HG03342 (cell line): Measurements from ENCODE around the gene FOXK1.
"Not testable (repeated sequence)": the region's sequence is repeated elsewhere in the genome, so short reads cannot be mapped to it uniquely, and the experiment has no call there.

ENCODE experiments used
- ATAC-seq: cut with Tn5 transposase; IDR thresholded peaks from one replicate; pipeline ENCODE4 v1.9.1; 2021; ENCODE audit warnings: mild to moderate bottlenecking, moderate library complexity; ENCODE audit not compliant: unreplicated experiment

FOXK1 gene

DNA sequence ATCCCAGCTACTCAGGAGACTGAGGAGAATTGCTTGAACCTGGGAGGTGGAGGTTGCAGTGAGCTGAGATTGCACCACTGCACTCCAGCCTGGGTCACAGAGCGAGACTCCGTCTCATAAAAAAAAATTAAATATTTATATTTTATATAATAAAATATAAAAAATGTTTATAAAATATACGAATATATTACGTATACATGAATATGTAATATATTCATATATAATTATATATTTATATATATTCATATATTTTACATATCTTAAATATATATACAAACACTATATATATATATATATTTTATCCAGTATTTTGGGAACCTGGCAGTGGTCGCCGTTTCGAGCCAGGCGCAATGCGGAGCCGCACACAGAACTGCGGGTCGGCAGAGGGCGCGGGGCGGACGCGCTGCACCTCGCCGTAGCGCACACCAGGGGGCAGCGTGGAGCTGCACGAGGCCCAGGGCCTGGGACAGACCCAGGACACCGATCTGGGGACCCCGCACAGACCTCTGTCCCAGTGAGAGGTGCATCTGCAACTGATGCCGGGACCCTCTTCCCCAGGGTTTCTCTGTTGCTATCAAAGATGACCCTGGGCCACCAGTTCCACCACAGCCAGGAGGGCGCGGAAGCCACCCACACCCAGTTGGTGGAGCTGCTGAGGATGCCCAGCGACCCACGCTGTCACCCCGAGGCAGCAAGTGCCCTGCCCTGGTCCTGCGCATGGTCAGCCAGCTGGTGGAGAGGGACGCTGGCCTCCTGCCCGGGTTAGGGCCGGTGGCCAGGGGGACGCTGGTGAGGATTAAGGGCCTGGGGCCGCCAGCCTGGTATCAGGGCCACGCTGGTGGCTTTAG lies 116.0 kb downstream of the FOXK1 start:
- peak; percentile 82 for ATAC-seq

DNA sequence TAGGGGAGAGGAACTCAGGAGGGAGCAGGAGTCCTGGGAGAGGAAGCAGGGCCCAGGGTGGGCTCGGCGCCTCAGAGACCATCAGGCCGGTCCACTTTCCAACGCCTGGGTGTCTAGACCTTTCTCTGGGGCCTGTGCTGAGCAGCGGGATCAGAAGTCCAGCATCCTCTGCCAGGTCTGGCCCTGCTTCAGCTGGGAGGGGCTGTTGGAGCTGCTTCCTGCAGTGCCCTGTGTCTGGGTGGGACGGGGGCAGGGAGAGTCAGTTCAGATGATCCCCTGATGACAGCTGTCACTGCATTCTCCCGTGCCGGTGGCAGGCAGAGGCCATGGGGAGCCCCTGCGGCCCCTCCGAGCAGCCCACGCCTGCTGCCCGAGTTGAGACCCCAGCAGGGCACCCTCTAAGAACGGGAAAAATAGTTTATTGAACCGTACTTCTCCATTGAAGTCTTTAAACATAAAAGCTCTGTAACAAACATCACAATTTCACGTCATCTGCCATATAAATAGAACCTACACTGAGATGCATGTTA lies 116.7 kb downstream of the FOXK1 start:
- no peak for ATAC-seq

DNA sequence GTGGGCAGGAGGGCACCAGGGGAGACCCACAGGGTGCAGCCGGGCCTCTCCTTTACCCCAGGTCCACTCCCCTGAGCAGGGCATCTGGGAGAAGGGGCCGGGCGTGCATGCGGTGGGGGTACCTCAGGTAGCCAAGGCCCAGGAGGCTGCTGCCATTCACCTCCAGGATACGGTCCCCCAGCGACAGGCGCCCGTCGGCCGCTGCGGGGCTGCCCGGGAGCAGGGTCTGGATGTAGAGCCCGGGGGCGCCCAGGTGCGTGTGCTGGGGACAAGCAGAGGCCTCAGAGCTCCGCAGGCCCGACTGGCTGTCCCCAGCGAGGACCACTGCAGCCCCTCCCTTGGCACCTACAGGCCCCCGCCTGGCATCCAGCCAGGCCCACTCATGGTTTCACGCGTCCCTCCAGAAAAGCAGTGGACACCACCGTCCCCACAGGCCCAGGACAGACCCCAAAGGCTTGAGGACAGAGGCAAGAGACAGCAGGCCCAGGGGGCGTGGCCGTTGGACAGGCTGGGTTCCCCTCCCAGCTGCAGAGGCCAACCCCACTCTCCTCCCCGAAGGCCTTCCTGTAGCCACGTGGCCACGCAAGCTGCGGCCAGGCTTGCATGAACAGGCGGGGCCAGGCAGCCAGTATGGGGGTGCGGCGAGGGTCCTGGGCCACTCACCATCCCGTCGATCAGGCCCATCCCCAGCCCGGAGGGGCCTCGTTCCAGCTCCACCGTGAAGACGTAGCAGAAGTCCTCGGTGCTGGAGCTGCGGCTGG lies 117.6 kb downstream of the FOXK1 start:
- no peak for ATAC-seq

DNA sequence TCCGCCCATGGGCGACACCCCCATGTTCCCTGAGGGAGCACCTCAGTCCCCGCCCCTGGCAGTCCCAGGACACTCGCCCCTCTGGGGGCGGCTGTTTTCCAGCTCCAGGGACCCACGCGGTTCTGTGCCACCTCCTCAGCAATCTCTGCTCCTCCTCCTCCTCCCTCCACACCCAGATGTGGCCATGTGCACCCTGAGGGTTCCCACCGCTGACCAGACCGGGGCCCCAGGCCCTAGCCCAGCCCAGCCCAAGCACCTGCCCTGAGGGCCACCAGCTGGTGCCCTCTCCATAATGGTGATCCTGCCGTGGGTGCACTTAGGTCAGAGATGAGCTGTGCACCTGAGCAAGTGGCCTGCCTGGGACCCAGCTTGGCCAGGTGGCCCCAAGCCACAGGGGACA lies 118.4 kb downstream of the FOXK1 start:
- ATAC-seq, result no peak

DNA sequence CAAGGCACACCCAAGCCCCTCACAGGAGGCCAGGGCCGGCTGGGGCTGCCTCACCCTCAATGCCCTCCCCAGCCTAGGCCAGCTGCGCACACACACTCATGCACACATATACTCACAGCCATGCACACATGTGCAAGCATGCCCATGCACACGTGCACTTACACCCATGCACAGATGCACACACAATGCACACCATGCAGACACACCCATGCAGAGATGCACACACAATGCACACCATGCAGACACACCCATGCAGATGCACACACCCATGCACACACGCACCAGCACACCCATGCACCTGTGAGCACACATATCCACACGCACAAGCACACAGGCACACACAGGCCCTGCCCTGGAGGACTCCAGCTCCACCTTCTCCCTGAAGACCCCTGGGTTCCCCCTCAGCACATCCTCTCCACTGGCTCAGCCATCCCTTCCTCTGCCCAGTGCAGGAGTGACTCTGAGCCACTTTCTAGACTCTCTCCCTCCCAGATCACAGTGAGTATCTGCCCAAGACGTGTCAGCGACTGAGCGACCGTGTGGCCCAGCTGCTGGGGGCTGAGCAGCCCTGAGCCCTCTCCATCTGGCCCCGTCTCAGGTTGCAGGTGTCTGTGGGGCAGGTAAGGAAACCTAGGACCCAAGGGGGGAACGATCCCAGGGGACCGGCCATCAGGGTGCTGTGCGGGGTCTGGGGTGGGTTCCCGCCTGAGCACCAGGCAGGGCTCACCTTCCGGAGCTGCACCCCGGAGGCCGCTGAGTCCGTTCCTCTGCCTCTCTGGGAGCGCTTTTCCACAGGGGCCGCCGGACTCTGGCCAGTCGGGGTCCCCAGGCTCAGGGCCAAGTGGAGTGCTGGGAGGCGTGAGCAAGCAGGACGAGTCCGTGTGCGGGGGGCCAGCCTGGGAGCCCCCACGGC lies 119.1 kb downstream of the FOXK1 start:
- no peak for ATAC-seq

DNA sequence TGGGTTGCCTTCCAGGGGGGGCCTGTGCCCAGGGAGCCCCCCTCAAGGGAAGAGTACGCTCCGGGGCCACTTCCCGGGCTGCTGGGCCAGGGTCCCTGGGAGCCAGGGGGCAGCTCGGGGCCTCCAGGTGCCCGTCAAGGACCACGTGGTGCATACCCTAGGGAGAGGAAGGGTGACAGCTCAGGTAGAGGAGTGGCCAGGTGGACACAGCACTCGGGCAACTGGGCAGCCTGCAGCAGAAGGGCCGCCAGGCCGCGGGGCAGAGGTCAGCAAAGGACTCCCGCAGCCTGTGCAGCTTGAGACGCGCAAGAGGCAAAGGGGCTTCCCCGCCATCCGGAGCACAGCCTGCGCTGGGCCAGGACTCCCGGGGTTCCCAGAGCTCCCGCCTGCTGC lies 119.7 kb downstream of the FOXK1 start:
- no peak for ATAC-seq

DNA sequence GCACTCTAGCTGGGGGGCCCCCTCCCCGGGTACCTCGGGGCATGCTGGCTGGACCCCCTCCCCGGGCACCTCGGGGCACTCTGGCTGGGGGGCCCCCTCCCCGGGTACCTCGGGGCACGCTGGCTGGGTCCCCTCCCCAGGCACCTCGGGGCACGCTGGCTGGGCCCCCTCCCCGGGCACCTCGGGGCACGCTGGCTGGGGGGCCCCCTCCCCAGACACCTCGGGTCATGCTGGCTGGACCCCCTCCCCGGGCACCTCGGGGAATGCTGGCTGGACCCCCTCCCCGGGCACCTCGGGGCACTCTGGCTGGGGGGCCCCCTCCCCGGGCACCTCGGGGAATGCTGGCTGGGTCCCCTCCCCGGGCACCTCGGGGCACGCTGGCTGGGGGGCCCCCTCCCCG lies 120.5 kb downstream of the FOXK1 start:
- not testable (repeated sequence) for ATAC-seq

DNA sequence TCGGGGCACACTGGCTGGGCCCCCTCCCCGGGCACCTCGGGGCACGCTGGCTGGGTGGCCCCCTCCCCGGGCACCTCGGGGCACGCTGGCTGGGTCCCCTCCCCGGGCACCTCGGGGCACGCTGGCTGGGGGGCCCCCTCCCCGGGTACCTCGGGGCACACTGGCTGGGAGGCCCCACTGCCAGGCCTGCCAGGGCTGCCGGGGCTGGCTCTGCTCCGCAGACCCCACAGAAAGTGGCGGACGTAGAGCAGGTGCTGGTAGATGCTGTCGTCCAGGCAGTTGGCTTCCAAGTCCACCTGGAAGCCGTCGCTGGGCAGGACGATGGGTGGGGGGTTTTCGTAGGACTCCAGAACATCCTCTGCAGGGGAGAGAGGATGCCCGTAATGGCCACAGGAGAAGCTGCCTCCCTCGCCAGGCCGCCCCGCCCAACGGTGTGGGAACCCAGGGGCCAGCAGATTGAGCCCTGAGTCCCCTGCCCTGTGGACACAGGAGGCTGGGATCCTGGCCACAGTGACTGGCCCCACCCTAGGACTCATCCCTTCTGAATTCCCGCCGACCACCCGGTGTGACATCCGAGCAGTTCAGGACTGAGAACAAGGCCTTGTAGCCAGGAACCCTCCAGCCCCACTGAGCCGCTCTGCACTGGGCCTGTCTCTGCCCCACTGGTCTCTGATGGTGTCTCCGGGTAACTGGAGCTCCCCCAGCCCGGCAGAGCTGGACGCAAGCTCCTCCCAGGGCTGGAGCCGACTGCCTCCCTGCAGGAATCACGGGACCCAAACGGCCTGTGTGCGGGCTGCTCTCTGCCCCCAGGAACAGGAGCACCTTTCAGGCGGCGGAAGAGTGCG lies 121.5 kb downstream of the FOXK1 start:
- ATAC-seq, result no peak

DNA sequence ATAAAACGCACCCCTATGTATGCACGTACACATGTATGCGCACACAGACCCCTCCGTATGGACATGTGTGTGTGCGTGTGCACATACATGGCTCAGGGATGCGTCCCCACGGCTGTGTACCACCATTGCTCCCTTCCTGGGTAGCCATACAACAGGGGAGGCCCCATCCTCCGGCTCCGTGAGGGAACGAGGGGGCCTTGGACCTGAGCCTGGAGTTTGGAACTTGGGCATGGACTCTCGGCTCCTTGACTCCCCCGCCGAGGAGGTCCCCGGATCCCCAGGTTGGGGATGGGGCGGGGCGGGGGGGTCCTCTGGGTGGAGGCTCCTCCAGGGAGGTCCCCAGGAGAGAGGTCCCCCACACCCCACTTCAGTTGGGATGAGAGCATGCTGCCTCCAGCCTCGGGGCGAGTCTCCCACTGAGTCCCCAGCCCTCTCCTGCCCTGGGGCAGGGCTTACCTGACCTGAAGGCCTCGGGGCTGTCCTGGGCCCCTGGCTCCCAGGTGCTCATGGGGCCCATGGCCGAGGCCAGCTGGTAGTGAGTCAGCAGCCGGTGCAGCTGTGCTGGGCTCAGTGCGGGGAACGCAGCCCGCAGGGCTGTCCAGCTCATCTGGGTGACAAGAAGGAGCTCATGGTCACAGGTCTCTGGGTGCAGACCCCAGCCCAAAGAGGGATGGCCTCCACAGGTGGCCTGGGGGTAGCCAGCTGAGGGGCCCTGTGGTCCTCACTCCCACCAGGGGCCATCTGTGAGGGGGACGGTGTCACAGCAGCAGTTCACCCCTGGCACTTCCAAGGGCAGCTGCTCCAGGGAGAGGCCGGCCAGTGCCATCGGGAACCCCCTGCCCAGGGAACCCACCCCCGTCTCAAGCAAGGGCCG lies 123.3 kb downstream of the FOXK1 start:
- ATAC-seq, result no peak

DNA sequence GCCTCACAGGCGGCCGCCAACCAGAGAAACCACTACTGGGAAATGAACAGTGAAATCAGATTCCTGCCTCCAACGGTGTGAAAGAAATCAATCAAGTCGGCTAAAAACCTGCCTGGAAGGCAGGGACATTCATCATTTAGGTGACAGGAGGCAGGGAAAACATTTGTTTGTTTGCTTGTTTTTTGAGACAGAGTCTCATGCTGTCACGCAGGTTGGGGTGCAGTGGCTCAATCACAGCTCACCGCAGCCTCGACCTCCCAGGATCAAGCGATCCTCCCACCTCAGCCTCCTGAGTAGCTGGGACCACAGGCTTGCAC lies 123.8 kb downstream of the FOXK1 start:
- ATAC-seq, result no peak

DNA sequence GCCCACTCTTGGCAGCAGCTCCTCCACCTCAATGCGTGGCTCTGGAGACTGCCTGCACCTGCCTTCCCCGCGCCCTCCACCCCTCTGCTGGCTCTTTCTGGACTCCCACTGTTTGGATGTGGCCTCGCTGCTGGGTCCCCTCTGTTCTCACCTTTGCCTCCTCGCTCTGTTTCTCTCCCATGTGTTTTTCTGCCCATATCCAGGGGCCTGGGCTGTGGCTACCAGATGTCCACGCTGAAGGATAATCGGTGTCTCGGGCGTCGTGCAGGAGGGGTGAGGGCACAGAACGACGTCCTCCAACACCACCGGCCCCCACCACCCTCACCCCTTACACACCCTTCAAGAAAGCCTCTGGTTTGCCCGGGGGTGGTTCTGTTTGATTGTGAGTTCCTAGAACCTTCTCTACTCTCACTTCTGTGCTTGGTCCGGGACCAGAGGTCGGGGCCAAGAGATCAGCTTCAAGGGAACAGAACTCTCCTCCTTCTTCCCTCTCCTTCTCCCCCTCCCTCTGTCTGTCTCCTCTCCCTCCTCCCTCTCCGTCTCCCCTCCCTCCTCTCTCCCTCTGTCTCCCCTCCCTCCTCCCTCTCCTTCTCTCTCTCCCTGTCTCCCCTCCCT lies 125.0 kb downstream of the FOXK1 start:
- ATAC-seq, result no peak

DNA sequence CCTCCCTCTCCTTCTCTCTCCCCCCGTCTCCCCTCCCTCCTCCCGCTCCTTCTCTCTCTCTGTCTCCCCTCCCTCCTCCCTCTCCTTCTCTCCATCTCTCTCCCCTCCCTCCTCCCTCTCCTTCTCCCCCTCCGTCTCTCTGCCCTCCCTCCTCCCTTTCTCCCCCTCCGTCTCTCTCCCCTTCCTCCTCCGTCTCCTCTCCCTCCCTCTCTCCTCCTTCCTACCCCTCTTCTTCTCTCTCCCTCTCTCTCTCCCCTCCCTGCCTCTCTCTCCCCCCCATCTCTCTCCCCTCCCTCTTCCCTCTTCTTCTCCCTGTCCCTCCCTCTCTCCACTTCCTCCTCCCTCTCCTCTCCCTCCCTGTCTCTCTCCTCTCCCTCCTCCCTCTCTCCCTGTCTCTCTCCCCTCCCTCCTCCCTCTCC lies 125.5 kb downstream of the FOXK1 start:
- no peak for ATAC-seq

DNA sequence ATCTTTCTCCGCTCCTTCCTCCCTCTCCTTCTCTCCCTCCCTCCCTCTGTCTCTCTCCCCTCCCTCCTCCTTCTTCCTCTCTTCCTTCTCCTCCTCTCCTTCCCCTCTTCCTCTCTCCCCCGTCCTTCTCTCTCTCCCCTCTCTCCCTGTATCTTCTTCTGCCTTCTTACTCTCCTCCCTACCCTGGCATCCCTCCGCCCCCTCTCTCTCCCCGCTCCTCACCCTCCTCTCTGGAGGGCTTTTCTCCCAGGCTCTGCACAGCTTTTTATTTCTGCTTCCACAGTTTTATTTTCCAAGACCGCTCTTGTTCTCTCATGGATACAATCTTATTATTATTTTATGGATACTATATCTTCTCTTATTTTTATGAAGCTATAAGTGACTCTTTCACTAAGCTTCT lies 125.9 kb downstream of the FOXK1 start:
- ATAC-seq, result no peak

DNA sequence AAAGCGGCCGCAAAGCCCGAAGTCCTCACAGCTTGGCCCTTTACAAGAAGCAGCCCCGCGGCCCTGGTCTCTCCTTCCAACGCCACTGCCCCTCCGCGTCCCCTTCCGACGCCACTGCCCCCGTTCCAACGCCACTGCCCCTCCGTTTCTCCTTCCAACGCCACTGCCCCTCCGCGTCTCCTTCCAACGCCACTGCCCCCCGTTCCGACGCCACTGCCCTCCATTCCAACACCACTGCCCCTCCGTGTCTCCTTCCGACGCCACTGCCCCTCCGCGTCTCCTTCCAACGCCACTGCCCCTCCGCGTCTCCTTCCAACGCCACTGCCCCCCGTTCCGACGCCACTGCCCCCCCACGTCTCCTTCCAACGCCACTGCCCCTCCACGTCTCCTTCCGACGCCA lies 126.5 kb downstream of the FOXK1 start:
- no peak for ATAC-seq

DNA sequence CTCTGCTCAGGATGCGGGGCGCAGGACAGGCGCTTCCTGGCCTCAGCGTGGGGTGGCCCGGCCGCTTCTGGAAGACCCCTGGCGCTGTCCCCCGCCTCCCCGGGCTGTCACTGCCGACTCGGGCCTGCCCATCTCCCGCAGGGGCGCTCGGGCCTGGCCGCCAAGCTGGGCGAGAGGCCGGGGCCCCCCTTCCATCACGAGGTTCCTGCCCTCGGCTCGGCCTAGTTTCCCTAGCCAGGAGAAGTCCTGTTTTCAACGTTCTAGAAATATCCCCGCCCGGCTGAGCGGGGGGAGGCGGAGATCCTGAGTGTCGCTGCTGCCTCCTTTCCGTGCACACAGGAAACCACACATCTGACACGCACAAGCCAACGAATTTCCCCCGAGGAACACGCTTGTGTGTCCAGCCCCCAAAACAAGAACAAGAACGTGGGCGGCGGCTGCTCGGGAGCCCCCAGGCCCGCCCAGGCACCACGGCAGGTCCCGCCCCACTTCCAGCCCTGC lies 127.0 kb downstream of the FOXK1 start:
- no peak for ATAC-seq

DNA sequence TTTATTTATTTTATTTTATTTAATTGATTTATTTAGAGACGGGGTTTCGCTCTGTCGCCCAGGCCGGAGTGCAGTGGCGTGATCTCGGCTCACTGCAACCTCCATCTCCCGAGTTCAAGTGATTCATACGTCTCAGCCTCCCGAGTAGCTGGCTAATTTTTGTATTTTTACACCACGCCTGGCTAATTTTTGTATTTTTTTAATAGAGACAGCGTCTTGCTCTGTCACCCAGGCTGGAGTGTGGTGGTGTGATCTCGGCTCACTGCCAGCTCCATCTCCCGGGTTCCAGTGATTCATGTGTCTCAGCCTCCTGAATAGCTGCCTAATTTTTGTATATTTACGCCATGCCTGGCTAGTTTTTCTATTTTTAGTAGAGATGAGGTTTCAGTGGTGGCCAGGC lies 127.6 kb downstream of the FOXK1 start:
- ATAC-seq, result no peak

DNA sequence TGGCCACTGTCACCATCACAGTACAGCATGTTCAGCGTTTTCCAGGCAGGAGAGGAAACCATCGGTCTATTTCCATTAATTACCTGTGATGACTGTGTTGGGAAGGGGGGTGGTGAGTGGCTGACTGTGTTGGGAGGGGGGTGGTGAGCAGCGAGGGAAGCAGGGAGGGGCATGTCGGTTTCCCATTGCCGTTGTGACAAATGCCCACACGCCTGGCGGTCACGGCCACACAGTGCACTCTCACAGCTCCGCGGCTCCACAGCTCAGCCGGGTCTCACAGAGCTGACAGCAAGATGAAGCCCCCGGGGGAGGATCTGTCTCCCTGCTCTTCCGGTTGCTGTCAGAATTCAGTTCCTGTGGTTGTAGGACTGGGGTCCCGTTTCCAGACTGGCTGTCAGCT lies 132.3 kb downstream of the FOXK1 start:
- ATAC-seq, result no peak

DNA sequence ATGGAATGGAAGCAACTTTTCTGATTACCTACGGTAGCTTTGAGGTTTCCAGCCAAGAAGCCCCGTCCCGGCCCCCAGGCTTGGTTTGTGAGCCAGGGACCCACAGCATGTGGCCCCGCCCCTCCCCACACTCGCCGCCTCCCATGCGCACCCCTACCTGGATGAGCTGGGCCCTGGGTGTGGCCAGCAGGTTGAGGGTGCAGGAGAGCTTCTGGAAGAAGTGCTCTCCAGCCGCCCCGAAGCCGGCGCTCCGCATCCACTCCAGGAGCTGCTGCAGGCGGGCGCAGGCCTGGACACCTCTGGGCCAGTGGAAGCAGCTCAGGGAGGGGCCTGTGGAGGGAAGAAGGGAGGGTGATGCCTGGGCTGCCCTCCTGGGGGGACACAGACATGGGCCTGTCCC lies 133.0 kb downstream of the FOXK1 start:
- ATAC-seq, result no peak
